ENCODE results near the gene TRMT6.

Gene TRMT6

DNA sequence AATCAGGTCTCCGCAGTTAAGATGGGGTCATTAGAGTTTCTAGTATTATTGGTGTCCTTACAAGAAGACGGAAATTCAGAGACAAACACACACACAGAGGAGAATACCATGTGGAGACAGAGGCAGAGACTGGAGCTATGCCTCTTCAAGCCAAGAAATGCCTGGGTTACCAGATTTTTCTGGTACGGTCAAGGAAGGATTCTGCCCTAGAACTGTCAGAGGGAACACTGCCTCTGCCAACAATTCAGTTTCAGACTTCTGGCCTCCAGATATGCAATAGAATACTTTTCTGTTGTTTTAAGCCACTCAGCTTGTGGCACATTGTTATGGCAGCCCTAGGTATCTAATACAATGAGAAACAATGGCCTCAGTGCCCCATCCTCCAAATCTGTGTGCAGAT lies 18.9 kb downstream of the TRMT6 start:
- H3K27me3 Mint-ChIP-seq, result peaks cover 4% of the 10 kb centered on the region
- no peak overlapping the region for H3K4me3 Mint-ChIP-seq
- ATAC-seq (ENCODE audit: low read depth), result no peak
- no peak overlapping the region for H3K27ac Mint-ChIP-seq
- no peak for DNase-seq (ENCODE audit: low spot score in 2 of 2)
- peaks cover 7% of the 10 kb centered on the region for H3K4me1 Mint-ChIP-seq
- H3K36me3 Mint-ChIP-seq, result no peaks in the 10 kb centered on the region
- H3K9me3 Mint-ChIP-seq, result no peaks in the 10 kb centered on the region

DNA sequence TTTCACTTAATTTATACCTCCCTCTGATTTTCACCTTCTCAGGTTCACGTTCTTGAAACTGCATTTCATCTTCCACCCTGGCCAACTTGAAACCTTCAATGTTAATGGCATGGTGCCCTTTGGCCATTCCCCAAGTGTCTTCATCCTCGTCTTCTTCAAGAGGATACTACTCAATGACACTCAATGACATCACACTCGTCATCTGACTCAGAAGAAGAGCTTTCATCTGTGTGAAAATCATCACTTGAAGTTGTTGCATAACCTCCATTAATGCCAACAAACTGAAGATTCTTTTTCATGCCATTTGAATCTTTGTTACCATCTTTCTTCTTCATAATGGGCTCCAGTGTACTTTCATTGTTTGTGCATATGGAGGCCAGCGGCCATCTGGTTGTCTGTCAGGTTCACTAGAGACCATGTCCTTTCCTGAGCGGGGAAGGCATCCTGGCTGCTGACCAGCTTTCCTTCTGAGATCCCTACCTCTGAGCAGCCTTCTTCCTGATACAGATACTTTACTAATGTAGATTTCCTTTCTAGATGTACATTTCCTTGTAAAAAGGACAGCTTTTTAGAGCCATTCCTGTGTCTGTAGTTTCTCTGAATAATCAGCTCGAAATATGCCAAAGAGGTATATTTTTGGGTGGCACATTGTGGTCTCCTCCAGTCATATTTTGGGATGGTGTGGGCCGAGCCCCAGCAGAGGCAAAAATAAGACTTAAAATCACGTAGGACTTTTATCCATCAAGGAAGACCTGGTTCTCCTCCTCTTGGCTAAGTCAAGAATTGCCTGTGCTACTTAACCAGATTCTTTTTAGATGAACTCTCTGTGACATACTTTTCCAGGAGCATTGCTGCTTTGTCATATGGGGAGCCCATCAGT lies 21.3 kb downstream of the TRMT6 start:
- peaks cover 5% of the 10 kb centered on the region for H3K27me3 Mint-ChIP-seq
- no peak for ATAC-seq (ENCODE audit: low read depth)
- H3K27ac Mint-ChIP-seq, result no peak overlapping the region

DNA sequence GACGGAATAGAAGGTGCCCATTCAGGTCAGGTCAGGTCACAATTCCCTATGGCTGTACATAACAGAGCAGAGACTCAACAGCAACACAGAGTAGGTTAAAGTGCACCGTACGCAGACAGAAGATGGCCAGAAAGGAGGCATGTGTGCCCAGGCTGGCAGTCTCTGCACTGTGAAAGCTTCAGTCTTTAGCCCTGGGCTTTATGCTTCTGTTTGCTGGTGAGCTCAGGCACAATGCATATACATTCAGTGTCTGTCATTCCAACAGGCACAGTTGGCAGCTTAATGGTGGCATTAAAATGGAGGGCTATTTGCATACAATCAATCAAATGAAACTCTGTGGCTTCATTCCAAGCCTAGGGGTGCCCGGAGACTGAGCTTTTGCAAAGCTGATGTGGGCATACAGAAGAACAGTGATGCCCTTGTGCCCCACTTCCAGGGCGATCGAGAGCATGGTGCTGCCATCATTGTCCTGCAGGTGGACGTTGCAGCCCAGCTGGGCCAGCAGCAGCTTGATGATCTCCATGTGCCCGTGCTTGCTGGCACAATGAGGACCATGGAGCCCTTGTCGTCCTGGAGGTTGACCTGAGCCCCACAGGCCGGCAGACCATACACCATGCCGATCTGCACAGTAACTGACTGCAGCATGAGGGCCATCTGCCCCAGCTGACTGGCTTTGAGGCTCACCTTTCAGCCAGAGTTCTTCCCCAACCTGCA lies 22.4 kb downstream of the TRMT6 start:
- H3K36me3 Mint-ChIP-seq, result no peaks in the 10 kb centered on the region
- ATAC-seq (ENCODE audit: low read depth), result no peak
- no peak for DNase-seq (ENCODE audit: low spot score in 2 of 2)
- H3K27me3 Mint-ChIP-seq, result peaks cover 13% of the 10 kb centered on the region
- H3K27ac Mint-ChIP-seq, result no peak overlapping the region
- H3K4me3 Mint-ChIP-seq, result no peak overlapping the region
- H3K9me3 Mint-ChIP-seq, result no peaks in the 10 kb centered on the region
- peaks cover 4% of the 10 kb centered on the region for H3K4me1 Mint-ChIP-seq

More for the DNA sequence above, 21.3 kb downstream of the TRMT6 start:
- Mint-ChIP-seq H3K9me3 (no peaks in the 10 kb centered on the region), H3K4me3 (no peak overlapping the region), H3K4me1 (peaks cover 7% of the 10 kb centered on the region), H3K36me3 (no peaks in the 10 kb centered on the region)
- DNase-seq (ENCODE audit: low spot score in 2 of 2), result no peak

DNA sequence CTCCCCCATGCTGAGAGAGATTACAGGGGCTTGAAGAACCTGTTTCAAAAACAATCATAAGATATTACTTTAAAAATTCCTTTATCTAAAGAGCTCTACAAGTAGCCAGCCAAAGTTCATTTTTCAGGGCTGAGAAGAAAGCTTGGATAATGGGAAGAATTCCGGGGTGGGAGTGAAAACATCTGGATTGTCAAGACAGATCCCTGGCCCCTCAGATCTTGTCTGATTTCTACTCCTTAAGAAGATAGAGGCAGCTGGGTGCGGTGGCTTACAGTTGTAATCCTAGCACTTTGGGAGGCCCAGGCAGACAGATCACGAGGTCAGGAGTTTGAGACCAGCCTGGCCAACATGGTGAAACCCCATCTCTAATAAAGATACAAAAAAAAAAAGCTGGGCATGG lies 24.8 kb downstream of the TRMT6 start:
- peaks cover 2% of the 10 kb centered on the region for H3K4me1 Mint-ChIP-seq
- H3K4me3 Mint-ChIP-seq, result no peak overlapping the region
- H3K9me3 Mint-ChIP-seq, result no peaks in the 10 kb centered on the region
- H3K36me3 Mint-ChIP-seq, result no peaks in the 10 kb centered on the region
- no peak for DNase-seq (ENCODE audit: low spot score in 2 of 2)
- ATAC-seq (ENCODE audit: low read depth), result no peak
- no peak overlapping the region for H3K27ac Mint-ChIP-seq
- H3K27me3 Mint-ChIP-seq, result peaks cover 18% of the 10 kb centered on the region

DNA sequence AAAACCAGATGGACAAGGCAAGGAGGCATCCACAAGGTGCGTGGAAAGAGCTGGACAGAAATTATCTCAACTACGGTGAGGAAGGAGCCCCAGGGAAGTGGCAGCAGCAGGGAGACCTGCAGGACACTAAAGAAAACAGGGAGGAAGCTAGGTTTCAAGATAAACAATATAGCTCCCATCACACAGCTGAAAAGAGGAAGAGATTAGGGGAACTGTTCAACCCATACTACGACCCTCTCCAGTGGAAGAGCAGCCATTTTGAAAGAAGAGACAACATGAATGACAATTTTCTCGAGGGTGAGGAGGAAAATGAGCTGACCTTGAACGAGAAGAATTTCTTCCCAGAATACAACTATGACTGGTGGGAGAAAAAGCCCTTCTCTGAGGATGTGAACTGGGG lies 26.8 kb downstream of the TRMT6 start:
- H3K27me3 Mint-ChIP-seq, result peaks cover 14% of the 10 kb centered on the region
- ATAC-seq (ENCODE audit: low read depth) (no peak), DNase-seq (ENCODE audit: low spot score in 2 of 2) (no peak)
- H3K9me3 Mint-ChIP-seq, result no peaks in the 10 kb centered on the region
- H3K4me1 Mint-ChIP-seq, result peaks cover 2% of the 10 kb centered on the region
- H3K4me3 Mint-ChIP-seq, result no peak overlapping the region
- H3K36me3 Mint-ChIP-seq, result no peaks in the 10 kb centered on the region
- H3K27ac Mint-ChIP-seq, result no peak overlapping the region

DNA sequence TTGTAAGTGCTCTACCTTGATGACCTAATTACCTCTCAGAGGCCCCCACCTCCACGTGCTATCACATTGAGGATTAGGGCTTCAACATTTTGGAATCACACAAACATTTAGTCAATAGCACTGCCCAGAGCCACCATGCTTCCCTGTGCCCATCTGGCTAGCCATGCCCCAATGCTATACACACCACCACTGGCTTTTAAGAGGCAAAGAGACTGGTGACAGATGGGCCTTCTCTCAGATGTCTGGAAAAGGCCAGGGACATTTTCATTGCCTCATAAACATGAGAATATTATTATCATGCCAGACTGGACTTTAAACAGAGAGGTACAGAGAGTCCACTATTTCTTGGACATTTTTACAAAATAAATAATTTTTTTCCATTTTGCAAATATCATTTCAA lies 29.8 kb downstream of the TRMT6 start:
- H3K4me1 Mint-ChIP-seq, result peaks cover 2% of the 10 kb centered on the region
- H3K4me3 Mint-ChIP-seq, result no peak overlapping the region
- H3K36me3 Mint-ChIP-seq, result no peaks in the 10 kb centered on the region
- no peak overlapping the region for H3K27ac Mint-ChIP-seq
- no peak for ATAC-seq (ENCODE audit: low read depth)
- H3K27me3 Mint-ChIP-seq, result peaks cover 18% of the 10 kb centered on the region
- no peak for DNase-seq (ENCODE audit: low spot score in 2 of 2)
- no peaks in the 10 kb centered on the region for H3K9me3 Mint-ChIP-seq

DNA sequence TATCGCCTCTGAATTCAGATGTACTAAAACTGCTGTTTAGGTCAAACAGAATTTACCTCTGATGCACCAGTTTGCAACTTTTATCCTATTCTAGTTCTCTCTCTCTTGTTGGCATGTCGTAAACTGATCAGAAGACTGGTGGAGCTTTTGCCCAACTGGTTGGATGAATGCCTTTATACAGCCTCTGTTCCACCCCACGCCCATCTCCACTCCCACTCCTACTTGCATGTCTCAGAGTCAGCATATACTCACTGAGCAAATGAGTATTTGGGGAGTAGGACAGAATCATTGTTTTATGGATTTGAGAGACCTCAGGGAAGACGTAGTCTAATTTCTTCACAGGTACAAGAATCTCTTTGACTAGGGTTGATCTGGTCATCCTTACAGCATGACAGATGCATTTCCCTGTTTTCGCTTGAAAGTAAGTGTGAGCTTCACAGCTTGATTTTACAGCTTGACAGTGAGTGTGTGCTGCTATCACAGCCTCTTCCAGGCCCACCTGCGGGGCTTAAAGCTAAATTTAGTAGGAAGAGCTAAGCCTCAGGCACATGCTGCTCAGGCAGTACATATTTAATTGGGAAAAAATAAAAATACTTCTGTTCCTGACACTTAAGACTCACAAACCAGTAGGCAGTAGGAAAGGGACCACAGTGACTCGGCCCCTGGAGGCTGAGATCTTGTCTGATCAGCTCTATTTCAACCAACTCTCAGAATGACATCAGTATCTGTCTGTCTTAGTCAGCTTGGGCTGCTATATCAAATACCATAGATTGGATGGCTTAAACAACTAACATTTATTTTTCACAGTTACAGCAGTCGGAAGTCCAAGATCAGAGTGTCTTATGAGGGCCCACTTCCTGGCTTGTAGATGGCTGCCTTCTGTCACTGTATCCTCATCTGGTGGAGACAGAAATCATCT lies 30.4 kb downstream of the TRMT6 start:
- Mint-ChIP-seq H3K4me3 (no peak overlapping the region), H3K27me3 (peaks cover 20% of the 10 kb centered on the region), H3K36me3 (no peaks in the 10 kb centered on the region), H3K9me3 (no peaks in the 10 kb centered on the region), H3K4me1 (peaks cover 2% of the 10 kb centered on the region), H3K27ac (no peak overlapping the region)
- no peak for ATAC-seq (ENCODE audit: low read depth)
- no peak for DNase-seq (ENCODE audit: low spot score in 2 of 2)

DNA sequence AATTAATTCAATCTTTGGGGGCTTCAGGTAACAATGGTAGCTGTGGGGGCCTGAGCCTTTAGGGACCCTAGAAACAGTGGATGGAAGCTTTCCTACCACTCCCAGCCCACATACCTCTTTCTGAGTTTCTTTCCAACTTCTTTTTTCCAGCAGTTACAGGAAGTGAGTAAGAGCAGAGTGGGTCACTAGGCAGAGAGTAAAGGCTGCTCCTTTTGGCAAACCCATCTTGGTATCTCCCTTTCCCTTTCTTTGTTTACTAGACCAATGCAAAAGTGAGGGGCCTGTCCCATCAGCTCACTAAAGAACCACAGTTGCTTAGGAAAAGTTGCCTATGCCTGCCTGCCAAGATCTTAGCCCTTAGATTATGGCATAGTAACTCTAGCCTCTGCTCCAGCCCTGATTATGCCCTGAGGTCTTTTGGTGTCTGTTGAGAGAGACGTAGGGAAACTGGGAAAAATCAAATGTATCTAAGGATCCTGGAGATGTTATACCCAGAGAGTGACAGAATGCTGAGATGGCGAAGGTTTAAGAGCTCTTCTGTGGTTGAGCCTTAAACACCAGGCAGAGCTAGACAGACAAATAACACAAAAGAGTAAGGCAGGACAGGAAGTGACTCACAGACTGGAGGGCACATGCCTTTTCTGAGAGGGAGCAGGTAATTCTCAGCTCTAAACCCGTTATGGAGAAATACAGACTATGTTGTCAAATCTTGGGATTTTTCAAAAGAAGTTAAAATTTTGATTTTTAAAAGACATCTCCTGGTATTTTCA lies 31.3 kb downstream of the TRMT6 start:
- Mint-ChIP-seq H3K9me3 (no peaks in the 10 kb centered on the region), H3K27me3 (peaks cover 19% of the 10 kb centered on the region), H3K36me3 (no peaks in the 10 kb centered on the region), H3K27ac (no peak overlapping the region), H3K4me3 (no peak overlapping the region), H3K4me1 (peaks cover 2% of the 10 kb centered on the region)
- ATAC-seq (ENCODE audit: low read depth) (no peak), DNase-seq (ENCODE audit: low spot score in 2 of 2) (no peak)

DNA sequence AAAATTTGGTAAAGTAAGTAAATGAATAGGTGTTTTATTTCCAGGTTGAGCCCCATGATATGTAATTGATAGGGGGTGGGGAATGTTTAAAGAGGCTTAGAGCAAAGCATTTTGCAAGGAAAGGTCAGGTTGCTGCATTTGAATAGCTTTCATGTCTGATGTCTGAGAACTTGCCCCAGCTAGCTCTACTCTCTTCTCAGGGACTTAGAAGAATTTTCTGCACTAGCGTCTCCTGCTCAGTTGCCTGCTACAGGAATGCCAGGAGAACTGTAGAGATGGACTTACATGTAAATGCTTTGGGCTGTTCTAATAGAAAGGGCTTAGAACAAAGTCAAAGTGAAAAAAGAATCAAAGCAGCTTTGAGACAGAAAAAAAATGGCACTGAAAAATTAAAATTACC lies 35.5 kb downstream of the TRMT6 start:
- no peak overlapping the region for H3K27ac Mint-ChIP-seq
- H3K4me1 Mint-ChIP-seq, result peaks cover 8% of the 10 kb centered on the region
- DNase-seq (ENCODE audit: low spot score in 2 of 2), result no peak
- no peak overlapping the region for H3K4me3 Mint-ChIP-seq
- no peaks in the 10 kb centered on the region for H3K36me3 Mint-ChIP-seq
- H3K9me3 Mint-ChIP-seq, result no peaks in the 10 kb centered on the region
- no peak for ATAC-seq (ENCODE audit: low read depth)
- H3K27me3 Mint-ChIP-seq, result peaks cover 19% of the 10 kb centered on the region

DNA sequence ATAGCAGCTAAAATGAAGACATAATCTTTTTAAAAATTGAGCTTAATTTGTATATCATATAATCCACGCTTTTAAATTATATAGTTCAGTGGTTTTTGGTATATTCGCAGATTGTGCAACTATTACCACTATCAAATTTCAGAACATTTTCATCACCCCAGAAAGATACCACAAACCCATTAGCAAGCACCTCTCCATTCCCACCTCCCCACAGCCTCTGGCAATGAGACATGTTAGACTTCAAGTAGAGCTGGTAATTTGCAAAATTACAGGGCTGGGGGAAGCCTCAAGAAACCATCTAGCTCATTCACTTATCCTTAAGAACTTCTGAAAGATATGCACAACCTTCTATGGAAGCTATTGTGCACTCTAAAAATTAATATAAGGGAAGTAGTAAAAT lies 37.2 kb downstream of the TRMT6 start:
- peaks cover 1% of the 10 kb centered on the region for H3K36me3 Mint-ChIP-seq
- peaks cover 24% of the 10 kb centered on the region for H3K27me3 Mint-ChIP-seq
- ATAC-seq (ENCODE audit: low read depth) (no peak), DNase-seq (ENCODE audit: low spot score in 2 of 2) (no peak)
- peaks cover 8% of the 10 kb centered on the region for H3K4me1 Mint-ChIP-seq
- no peaks in the 10 kb centered on the region for H3K9me3 Mint-ChIP-seq
- H3K4me3 Mint-ChIP-seq, result no peak overlapping the region
- no peak overlapping the region for H3K27ac Mint-ChIP-seq

DNA sequence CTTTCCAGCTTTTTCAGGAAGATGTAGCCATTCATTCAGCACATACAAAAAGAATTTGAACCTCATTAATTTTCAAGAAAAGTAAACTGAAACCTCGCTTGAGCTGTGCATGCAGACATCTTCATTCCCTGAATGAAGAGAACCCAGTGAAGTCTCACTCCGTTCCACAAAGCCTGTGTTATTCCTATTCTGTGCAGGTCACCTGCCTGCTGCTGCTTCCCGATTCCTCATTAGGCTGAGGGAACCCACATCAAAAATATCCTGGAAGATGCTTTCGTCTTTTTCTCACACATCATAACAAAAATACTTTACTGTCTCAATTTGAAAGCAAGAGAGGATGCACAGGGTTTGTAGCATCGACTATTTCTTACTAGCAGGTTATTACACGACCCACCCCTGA lies 40.1 kb downstream of the TRMT6 start:
- H3K9me3 Mint-ChIP-seq, result no peaks in the 10 kb centered on the region
- peaks cover 21% of the 10 kb centered on the region for H3K27me3 Mint-ChIP-seq

DNA sequence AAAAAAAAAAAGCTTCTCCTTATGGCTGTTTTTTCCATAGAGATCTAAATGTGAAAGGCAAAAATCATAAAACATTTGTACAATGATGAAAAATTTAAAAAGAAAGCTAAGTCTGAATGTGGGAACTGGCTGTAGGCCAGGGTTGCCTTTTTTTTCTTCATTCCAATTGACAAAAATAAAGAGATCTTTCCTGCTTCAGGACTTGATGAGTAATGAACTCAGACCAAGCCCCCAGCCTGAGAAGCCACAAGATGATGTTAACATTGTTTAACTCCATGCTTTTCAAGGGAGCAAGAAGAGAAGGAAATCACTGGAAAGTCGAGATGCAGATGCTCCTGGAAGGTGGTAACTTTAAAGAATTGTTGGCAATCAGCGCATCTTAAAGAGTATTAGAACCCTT lies 41.4 kb downstream of the TRMT6 start:
- peaks cover 21% of the 10 kb centered on the region for H3K27me3 Mint-ChIP-seq
- H3K9me3 Mint-ChIP-seq, result no peaks in the 10 kb centered on the region
- no peak overlapping the region for H3K27ac Mint-ChIP-seq
- ATAC-seq (ENCODE audit: low read depth), result no peak
- H3K4me1 Mint-ChIP-seq, result peaks cover 8% of the 10 kb centered on the region
- H3K36me3 Mint-ChIP-seq, result peaks cover 1% of the 10 kb centered on the region
- H3K4me3 Mint-ChIP-seq, result no peak overlapping the region
- DNase-seq (ENCODE audit: low spot score in 2 of 2), result no peak

More for the DNA sequence above, 40.1 kb downstream of the TRMT6 start:
- Mint-ChIP-seq H3K4me3 (no peak overlapping the region), H3K27ac (no peak overlapping the region), H3K4me1 (peaks cover 8% of the 10 kb centered on the region), H3K36me3 (peaks cover 1% of the 10 kb centered on the region)
- DNase-seq (ENCODE audit: low spot score in 2 of 2) (no peak), ATAC-seq (ENCODE audit: low read depth) (no peak)

DNA sequence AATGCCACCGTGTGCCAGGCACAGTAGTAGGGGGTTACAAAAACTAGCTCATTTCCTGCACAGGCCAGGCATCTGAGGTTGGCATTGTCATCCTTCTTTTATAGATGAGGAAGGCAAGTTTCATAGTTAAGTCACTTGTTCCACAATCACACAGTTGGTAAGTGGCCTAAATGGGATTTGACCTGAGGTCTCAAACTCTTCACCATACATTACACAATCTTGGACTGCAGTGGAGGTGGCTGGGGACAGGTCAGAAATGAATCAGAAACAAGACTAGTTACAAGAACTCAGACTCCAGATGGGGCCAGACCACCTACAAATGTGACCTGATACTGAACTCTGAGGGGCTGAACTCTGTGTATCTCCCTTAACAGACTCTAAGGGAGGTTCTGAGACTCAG lies 49.4 kb downstream of the TRMT6 start:
- Mint-ChIP-seq H3K36me3 (peaks cover 3% of the 10 kb centered on the region), H3K27ac (no peak overlapping the region), H3K4me3 (no peak overlapping the region), H3K9me3 (peaks cover 2% of the 10 kb centered on the region), H3K27me3 (peaks cover 20% of the 10 kb centered on the region), H3K4me1 (no peaks in the 10 kb centered on the region)
- no peak for DNase-seq (ENCODE audit: low spot score in 2 of 2)
- no peak for ATAC-seq (ENCODE audit: low read depth)

Measured in memory B cell (primary cell).